GM13977 (cell line): ENCODE data around the gene TULP3.
A peak's percentile ranks its signal among the peaks of the same experiment; 100 is the strongest.

ENCODE experiments used
- DNase-seq: peaks from one replicate; pipeline ENCODE4 v3.0.0; 2012; ENCODE audit warnings: low spot score
- CTCF ChIP-seq: IDR thresholded peaks from 2 replicates; pipeline ENCODE4 v1.5.1; 2012; ENCODE audit warnings: mild to moderate bottlenecking, control low read depth; ENCODE audit not compliant: insufficient read depth; ENCODE audit errors: extremely low read depth, missing control alignments
- in situ Hi-C: fragments of 300-500 bp; cut with MboI; formaldehyde crosslinking; loops from one replicate; pipeline ENCODE4 v1.12.0; 2022; ENCODE audit warnings: low sequenced_read_pairs, low pct_unique_long_range_greater_than_20kb, mixed read lengths, inconsistent platforms; ENCODE audit not compliant: unreplicated experiment

The TULP3 gene

DNA sequence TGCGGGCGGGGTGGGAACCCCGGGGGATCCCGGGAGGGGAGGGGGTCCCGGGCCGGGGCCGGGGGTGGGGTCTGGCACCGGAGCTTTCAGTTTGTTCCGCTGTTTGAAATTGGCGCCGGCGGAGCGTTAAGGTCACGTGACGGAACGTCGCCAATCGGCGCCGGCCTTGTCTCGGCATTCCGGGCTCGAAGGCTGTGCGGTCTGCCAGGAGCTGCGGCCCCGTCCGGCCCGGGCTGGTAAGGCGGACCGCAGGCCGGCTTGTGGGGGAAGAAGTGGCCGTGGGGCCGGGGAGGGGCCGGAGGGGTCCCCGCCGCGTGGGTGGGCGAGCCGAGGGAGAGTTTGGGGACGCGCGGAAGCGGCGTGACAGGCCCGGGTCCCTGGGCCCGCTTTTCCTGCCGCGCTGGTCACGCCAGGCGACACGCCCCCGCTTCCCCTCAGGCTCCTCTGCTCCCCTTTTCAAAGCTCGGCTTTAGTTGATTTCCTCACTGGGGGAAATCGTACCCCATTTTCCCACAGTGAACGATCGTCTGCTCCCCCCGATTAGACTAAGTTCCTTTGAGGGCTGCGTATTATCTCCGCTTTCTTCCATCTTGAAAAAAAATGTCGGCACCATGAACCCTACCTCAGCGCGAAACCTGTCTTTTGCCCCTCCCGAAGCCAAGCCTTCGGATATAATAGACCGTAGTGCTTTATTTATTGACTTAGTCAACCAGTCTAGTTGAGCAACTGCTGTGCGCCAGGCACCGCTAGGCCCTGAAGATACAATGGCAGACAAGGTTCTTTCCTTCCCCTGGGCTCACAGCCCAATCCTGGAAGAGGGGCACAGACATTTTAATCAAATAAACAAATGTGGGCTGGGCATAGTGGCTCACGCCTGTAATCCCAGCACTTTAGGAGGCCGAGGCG lies 13.4 kb upstream of the TULP3 start, which contains the start of the genes FOXM1 and RHNO1:
FOXM1 (minus strand) TSS at position 128 of the 906 bp plus-strand sequence. CDS start 2,696 bp downstream, outside the sequence.
RHNO1 (plus strand) TSS at position 177 of the 906 bp plus-strand sequence. CDS start 8,144 bp downstream, outside the sequence.
- no peak for TF ChIP-seq CTCF
- in situ Hi-C loops = loop anchor here (25.0 kb wide), 1 partner anchor 160 kb away; no protein-coding TSS in a partner anchor
- peak; percentile 97 for DNase-seq

- in situ Hi-C loops = loop anchor here (25.0 kb wide), 1 partner anchor 159 kb away; no protein-coding TSS in a partner anchor
- peak; percentile 47 for DNase-seq
- TF ChIP-seq CTCF = no peak
Observed at GRCh38 chr12:2877953-2878732, 12.5 kb upstream of the TULP3 start.

GRCh38 chr12:2879853-2880252 lies 10.8 kb upstream of the TULP3 start:
- in situ Hi-C loops = loop anchor here (25.0 kb wide), 1 partner anchor 157 kb away; no protein-coding TSS in a partner anchor
- no peak for TF ChIP-seq CTCF
- DNase-seq = no peak

DNA sequence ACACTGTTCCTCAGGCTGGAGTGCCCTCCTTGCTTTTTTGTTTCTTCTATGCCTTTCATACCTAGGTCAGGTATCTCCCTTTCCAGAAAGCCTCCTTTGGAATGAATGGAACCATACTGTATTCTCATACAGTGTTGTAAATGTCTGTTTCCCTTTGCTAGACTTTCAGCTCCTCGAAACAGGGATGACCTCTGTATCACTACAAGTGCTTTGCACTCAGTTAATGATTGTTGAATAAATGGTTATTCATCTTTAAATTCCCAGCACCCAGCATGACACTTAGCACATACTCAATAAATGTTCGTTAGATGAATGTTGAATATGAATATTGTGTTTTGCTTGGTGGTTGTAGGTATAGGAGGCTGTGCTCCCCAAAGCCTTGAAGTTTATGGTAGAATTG lies 5.9 kb upstream of the TULP3 start:
- no peak for TF ChIP-seq CTCF
- DNase-seq = no peak
- in situ Hi-C loops = loop anchor here (25.0 kb wide), 1 partner anchor 152 kb away; no protein-coding TSS in a partner anchor

GRCh38 chr12:2886768-2887450 lies 3.8 kb upstream of the TULP3 start:
- no peak for TF ChIP-seq CTCF
- in situ Hi-C loops = loop anchor here (25.0 kb wide), 1 partner anchor 150 kb away; no protein-coding TSS in a partner anchor
- DNase-seq = no peak

- TF ChIP-seq CTCF = no peak
- in situ Hi-C loops = loop anchor here (25.0 kb wide), 1 partner anchor 147 kb away; no protein-coding TSS in a partner anchor
- DNase-seq = no peak
Observed at GRCh38 chr12:2890001-2890387, 697 bp upstream of the TULP3 start.
